SK-N-MC (cell line): Measurements from ENCODE around the gene CREB3.

Experiments used
- EZH2 ChIP-seq: fragments of 200-600 bp; sonication (generic); IDR thresholded peaks from one replicate; pipeline ENCODE4 v1.6.1; 2017; ENCODE audit warnings: antibody characterized with exemption
- FOXP2 ChIP-seq: optimal IDR thresholded peaks from 2 replicates; pipeline ENCODE3; 2011; ENCODE audit warnings: mild to moderate bottlenecking, moderate library complexity; ENCODE audit not compliant: insufficient read depth; ENCODE audit errors: extremely low read length, control extremely low read depth
- POLR2AphosphoS5 ChIP-seq: IDR thresholded peaks from 2 replicates; pipeline ENCODE4 v1.6.1; 2012; ENCODE audit warnings: mild to moderate bottlenecking, low read depth, low read length, borderline replicate concordance

DNA sequence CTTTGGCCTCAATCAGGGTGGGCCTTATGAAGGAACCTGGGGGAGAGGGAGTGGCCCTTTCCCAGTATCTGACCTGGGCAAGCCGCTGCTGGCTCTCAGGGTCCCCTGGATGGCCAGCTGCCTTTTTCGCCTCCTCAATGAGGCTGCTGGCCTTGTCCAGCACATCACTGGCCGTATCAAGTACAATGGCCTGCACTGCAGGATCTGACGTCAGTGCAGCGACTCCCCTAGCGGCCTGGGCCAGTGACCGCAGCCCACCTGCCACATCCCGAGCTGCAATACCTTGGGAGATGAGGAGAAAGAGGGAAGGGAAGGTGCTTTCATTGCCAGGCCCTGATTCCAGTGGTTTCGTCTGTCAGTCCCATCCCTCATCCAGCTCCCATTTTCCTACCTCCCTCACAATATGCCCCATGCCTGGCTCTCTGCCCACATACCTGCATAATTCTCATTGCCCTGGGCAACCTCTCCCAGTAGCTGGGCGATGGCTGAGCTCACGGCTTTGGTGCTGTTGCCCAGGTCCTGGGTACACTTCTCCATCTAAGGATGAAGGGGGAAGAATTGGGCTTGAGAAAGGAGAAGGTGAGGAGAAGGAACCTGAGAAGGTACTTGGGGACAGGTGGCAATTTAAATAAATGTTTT is 19.6 kb upstream of the CREB3 start:
- no peak for TF ChIP-seq FOXP2
- TF ChIP-seq EZH2, result no peak
- no peak for TF ChIP-seq POLR2AphosphoS5
